A549 treated with CpdA at 1 μM for 4 hours (cell line): Measurements from ENCODE around the gene FTL. TPM values are rescaled to one million over a fixed set of nuclear protein-coding genes. Genes with fewer than 3 reads are reported as not detected.

Experiments used
- total RNA-seq: library from RNA; stranded (reverse); fragments of 200-300 nt; extraction: Qiagen RNA extraction; gene quantifications from 5 replicates; pipeline ENCODE4 v1.2.3, GENCODE V29; 2022; ENCODE audit warnings: low read depth

FTL gene
- 18,205 to 25,130 TPM (median 20,428 TPM) in 5 replicates for total RNA-seq

DNA sequence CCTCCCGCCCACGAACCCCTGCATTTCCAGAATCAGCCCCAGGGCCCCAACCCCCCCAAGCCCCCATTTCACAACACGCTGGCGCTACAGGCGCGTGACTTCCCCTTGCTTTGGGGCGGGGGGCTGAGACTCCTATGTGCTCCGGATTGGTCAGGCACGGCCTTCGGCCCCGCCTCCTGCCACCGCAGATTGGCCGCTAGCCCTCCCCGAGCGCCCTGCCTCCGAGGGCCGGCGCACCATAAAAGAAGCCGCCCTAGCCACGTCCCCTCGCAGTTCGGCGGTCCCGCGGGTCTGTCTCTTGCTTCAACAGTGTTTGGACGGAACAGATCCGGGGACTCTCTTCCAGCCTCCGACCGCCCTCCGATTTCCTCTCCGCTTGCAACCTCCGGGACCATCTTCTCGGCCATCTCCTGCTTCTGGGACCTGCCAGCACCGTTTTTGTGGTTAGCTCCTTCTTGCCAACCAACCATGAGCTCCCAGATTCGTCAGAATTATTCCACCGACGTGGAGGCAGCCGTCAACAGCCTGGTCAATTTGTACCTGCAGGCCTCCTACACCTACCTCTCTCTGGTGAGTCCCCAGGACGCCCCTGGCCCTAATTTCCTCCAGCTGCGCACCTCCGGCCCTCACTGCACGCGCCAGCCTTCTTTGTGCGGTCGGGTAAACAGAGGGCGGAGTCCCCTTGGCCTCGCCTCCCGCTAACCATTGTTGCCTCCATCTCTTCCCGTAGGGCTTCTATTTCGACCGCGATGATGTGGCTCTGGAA, at the start of gene FTL:
FTL (plus strand) TSS at position 270 of the 766 bp plus-strand sequence; CDS start at position 469, 199 bp downstream.

DNA sequence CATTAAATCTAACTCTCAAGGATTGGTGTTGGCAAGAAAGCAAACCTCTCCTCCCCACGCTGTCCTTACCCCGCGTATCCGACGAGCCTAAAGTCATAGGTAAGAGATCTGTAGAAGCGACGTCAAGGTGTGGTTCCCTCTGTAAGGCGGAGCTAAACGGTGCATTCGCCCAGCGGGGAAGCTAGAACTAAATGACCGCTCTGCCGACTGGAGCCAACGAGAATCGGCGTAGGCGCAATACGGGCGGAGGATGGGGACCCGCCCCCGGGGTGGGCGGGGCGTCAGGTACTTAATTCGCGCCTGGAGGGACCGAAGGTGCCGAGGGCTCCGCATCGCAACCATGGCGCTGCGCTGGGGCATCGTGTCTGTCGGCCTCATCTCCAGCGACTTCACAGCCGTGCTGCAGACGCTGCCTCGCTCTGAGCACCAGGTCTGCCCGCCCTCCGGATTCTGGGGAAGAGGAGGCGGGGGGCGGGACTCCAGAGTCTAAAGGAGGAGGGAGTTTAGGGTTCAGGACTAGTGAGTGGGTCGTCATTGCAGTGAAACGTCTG, 31.7 kb upstream of the FTL start, which contains the start of gene DHDH:
DHDH (plus strand) TSS at position 318 of the 551 bp plus-strand sequence; CDS start at position 341, 23 bp downstream.

DNA sequence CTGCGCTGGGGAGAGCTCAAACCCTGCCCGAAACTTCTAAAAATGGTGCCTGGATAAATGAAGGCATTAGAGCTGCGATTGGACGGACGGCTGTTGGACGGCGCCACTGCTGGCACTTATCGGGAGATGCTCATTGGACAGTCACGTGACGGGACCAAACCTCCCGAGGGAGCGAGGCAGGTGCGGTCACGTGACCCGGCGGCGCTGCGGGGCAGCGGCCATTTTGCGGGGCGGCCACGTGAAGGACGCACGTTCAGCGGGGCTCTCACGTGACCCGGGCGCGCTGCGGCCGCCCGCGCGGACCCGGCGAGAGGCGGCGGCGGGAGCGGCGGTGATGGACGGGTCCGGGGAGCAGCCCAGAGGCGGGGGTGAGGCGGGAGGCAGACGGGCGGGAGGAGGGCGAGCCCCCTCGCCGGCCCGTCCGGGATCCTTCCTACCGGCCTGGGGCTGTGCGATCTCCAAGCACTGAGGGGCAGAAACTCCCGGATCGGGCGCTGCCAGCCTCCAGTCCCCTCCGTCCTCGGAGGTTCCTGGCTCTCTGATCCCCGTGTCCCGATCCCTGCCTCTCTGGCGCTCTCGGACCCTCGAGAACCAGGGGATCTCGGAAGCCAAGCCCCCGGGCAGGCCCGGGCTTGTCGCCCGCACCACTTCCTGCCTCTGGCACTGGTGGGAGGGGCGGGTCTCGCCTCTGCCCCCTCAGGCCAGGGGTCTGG, 10.4 kb upstream of the FTL start, which contains the start of gene BAX:
BAX (plus strand) TSS at position 281 of the 713 bp plus-strand sequence; CDS start at position 335, 54 bp downstream.

DNA sequence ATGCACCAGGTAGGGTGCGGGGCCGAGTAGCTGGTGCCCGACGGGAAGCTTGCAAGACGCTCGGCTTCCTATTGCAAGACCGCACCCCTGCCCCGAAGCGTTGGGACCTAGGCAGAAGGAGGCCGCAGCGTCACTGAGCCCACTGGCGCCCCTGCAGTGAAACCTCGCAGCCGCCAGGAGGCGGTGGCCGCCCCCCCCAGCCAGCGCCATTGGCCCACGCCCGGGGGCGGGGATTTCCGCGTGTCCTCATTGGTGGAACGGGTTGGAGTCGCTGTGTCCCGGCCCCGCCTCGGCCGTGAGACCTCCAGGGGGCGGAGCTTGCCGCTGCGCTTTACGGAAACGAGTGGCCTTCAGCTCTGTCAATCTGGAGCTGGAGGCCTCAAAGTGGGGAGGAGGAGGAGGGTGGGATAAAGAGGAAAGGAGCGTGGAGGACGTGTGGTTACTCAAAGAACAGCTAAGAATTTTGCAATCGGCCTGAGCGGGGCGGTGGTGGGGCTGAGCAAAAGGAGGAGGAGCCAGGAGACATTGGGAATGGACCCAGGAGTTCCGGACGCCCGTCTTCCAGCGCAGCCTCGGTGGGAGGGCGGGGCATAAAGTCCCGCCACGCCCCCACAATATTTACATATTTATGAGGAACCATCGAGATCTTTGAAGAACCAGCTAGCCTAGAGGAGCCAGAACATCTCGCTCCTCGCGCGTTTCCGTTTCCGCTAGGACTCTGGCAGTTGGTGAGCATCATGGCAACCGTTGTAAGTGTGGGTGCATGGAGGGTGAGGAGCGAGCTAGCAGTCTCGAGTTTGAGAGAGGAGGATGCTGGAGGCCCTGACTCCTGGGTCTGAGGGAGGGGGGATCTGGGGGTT, 28.3 kb downstream of the FTL start, which contains the start of the genes GYS1 and RUVBL2:
GYS1 (minus strand) TSS at position 135 of the 860 bp plus-strand sequence. CDS start 197 bp downstream, outside the sequence.
RUVBL2 (plus strand) TSS at position 713 of the 860 bp plus-strand sequence; CDS start at position 738, 25 bp downstream.

Other genes starting within 250 kb of the FTL start
- 0.35 to 0.71 TPM (median 0.51 TPM) in 5 replicates for gene MAMSTR, start 245.6 kb upstream of the FTL start, total RNA-seq
- gene RASIP1, start 224.7 kb upstream of the FTL start, total RNA-seq: 0.35 to 0.87 TPM (median 0.43 TPM) in 5 replicates
- gene IZUMO1, start 218.4 kb upstream of the FTL start, total RNA-seq: not detected in 5 replicates
- 0.07 to 0.09 TPM (median 0.07 TPM) in 4 of 5 replicates, not detected in the other for gene FUT1, start 212.7 kb upstream of the FTL start, total RNA-seq
- 0.08 TPM in 1 of 5 replicates, not detected in the others for gene FGF21, start 209.8 kb upstream of the FTL start, total RNA-seq
- gene BCAT2, start 154.3 kb upstream of the FTL start, total RNA-seq: 50.8 to 60.8 TPM (median 56.6 TPM) in 5 replicates
- gene HSD17B14, start 128.8 kb upstream of the FTL start, total RNA-seq: 13.8 to 16.7 TPM (median 14.3 TPM) in 5 replicates
- 1.5 to 3.4 TPM (median 2.2 TPM) in 5 replicates for gene PLEKHA4, start 96.7 kb upstream of the FTL start, total RNA-seq
- 94.1 to 157 TPM (median 116 TPM) in 5 replicates for gene PPP1R15A, start 92.9 kb upstream of the FTL start, total RNA-seq
- not detected in 5 replicates for gene TULP2, start 66.6 kb upstream of the FTL start, total RNA-seq
- 185 to 225 TPM (median 213 TPM) in 5 replicates for gene NUCB1, start 65.0 kb upstream of the FTL start, total RNA-seq
- 1.2 to 2.2 TPM (median 1.5 TPM) in 5 replicates for gene DHDH, start 31.6 kb upstream of the FTL start, total RNA-seq
- 295 to 420 TPM (median 376 TPM) in 5 replicates for gene BAX, start 10.4 kb upstream of the FTL start, total RNA-seq
- gene GYS1, start 28.0 kb downstream of the FTL start, total RNA-seq: 17.3 to 22.6 TPM (median 19.8 TPM) in 5 replicates
- 219 to 243 TPM (median 229 TPM) in 5 replicates for gene RUVBL2, start 28.6 kb downstream of the FTL start, total RNA-seq
- gene LHB, start 51.8 kb downstream of the FTL start, total RNA-seq: not detected in 5 replicates
- gene CGB3, start 59.0 kb downstream of the FTL start, total RNA-seq: 0.09 to 0.44 TPM in 2 of 5 replicates, not detected in the others
- gene CGB2, start 66.6 kb downstream of the FTL start, total RNA-seq: 0.27 to 0.70 TPM (median 0.32 TPM) in 4 of 5 replicates, not detected in the other
- gene CGB1, start 71.6 kb downstream of the FTL start, total RNA-seq: 0.27 to 0.64 TPM (median 0.38 TPM) in 3 of 5 replicates, not detected in the others
- gene CGB5, start 78.5 kb downstream of the FTL start, total RNA-seq: 0.54 to 1.6 TPM (median 1.5 TPM) in 5 replicates
- 2.1 to 8.1 TPM (median 4.6 TPM) in 5 replicates for gene CGB8, start 83.8 kb downstream of the FTL start, total RNA-seq
- 0.59 to 0.80 TPM (median 0.72 TPM) in 5 replicates for gene CGB7, start 92.4 kb downstream of the FTL start, total RNA-seq
- gene NTF4, start 99.5 kb downstream of the FTL start, total RNA-seq: 0.27 to 0.66 TPM (median 0.35 TPM) in 4 of 5 replicates, not detected in the other
- gene KCNA7, start 107.4 kb downstream of the FTL start, total RNA-seq: 0.01 TPM in 1 of 5 replicates, not detected in the others
- 311 to 363 TPM (median 344 TPM) in 5 replicates for gene SNRNP70, start 120.1 kb downstream of the FTL start, total RNA-seq
- 4.7 to 7.2 TPM (median 5.7 TPM) in 5 replicates for gene LIN7B, start 149.1 kb downstream of the FTL start, total RNA-seq
- gene C19orf73, start 153.8 kb downstream of the FTL start, total RNA-seq: 1.2 to 2.5 TPM (median 1.8 TPM) in 5 replicates
- 5.7 to 9.0 TPM (median 8.0 TPM) in 5 replicates for gene PPFIA3, start 154.2 kb downstream of the FTL start, total RNA-seq
- gene HRC, start 190.1 kb downstream of the FTL start, total RNA-seq: 0.07 to 0.14 TPM in 2 of 5 replicates, not detected in the others
- 6.8 to 9.9 TPM (median 7.3 TPM) in 5 replicates for gene TRPM4, start 192.5 kb downstream of the FTL start, total RNA-seq